ENCODE measurements around the gene CENPN. TPM values are rescaled to one million over a fixed set of nuclear protein-coding genes. Genes with fewer than 3 reads are reported as not detected.

The CENPN gene
- total and polyA plus RNA-seq, 8 donors = 12.3 to 31.0 (median 18.9) TPM

DNA sequence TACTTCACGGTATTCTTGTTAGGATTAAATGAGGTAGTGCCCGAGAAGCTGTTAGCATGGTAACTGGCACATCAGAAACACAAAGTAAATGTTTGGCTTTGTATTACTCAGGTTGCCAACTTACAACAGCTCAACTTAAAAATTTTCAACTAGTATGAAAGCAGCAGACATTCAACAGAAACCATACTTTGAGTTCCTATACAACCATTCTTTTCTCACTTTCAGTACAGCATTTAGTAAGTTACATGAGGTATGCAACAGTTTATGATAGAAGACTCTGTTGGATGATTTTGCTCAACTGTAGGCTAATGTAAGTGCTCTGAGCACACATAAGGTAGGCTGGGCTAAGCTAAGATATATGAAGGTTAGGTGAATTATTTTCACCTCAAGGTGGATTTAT is 7.7 kb downstream of the CENPN start:
- no peak overlapping the region for H3K4me3 ChIP-seq
- TF ChIP-seq, protein P1, sequence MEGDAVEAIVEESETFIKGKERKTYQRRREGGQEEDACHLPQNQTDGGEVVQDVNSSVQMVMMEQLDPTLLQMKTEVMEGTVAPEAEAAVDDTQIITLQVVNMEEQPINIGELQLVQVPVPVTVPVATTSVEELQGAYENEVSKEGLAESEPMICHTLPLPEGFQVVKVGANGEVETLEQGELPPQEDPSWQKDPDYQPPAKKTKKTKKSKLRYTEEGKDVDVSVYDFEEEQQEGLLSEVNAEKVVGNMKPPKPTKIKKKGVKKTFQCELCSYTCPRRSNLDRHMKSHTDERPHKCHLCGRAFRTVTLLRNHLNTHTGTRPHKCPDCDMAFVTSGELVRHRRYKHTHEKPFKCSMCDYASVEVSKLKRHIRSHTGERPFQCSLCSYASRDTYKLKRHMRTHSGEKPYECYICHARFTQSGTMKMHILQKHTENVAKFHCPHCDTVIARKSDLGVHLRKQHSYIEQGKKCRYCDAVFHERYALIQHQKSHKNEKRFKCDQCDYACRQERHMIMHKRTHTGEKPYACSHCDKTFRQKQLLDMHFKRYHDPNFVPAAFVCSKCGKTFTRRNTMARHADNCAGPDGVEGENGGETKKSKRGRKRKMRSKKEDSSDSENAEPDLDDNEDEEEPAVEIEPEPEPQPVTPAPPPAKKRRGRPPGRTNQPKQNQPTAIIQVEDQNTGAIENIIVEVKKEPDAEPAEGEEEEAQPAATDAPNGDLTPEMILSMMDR (IDR thresholded peaks at IDR 0.05) = no peak
- intact Hi-C loops (cut with DNase I) = no loop called here
- no peaks in the 10 kb centered on the region for H3K27me3 ChIP-seq
- no peak for ATAC-seq
- peaks cover 0 to 70% of the 10 kb centered on the region in 2 donors for H3K36me3 ChIP-seq
- no peaks in the 10 kb centered on the region for H3K4me1 ChIP-seq
- no peaks in the 10 kb centered on the region for H3K9me3 ChIP-seq
- no peak overlapping the region for H3K27ac ChIP-seq
- no peak for DNase-seq

DNA sequence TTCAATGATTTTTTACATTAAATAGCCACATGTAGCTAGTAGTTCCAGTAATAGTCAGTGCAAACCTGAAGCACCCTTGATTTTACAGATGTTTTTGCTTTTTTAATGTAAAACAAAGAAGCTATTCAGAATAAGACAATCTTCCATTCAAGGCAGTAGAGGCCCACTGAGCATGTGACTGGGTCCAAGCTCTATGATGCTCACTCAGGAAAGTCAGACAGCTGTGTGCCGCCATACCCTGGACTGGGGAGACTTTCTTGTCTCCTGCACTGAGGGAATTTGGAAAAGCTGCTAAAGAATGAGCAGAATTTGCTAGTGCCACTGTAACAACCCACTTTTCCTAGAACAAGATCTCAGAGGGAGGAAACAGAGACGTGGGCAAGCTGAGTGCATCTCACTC is 11.5 kb downstream of the CENPN start:
- no peaks in the 10 kb centered on the region for H3K4me1 ChIP-seq
- H3K36me3 ChIP-seq = peaks cover 0 to 95% of the 10 kb centered on the region in 2 donors
- ATAC-seq (no peak), DNase-seq (no peak)
- no peaks in the 10 kb centered on the region for H3K27me3 ChIP-seq
- intact Hi-C loops (cut with DNase I) = no loop called here
- no peak overlapping the region for H3K27ac ChIP-seq
- TF ChIP-seq, protein P1 (IDR thresholded peaks at IDR 0.05) = no peak
- H3K4me3 ChIP-seq = no peak overlapping the region
- no peaks in the 10 kb centered on the region for H3K9me3 ChIP-seq

DNA sequence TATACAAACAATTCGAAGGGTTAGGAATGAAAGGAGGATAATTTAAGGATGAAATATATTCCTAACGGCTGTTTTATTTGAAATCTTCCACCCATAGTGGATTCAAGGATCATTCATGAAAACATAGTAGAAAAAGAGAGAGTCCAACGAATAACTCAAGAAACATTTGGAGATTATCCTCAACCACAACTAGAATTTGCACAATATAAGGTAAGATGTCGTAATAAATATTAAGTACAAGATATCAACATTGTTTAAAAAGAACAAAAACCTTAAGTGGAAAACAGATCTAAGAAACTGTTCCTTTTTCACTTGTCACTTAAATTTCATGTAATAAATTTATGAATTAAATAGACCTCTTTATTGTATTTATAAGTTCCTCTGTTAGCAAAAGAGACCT is 19.4 kb downstream of the CENPN start:
- intact Hi-C loops (cut with DNase I) = no loop called here
- H3K4me1 ChIP-seq = no peaks in the 10 kb centered on the region
- no peak overlapping the region for H3K27ac ChIP-seq
- DNase-seq (no peak), ATAC-seq (no peak)
- peaks cover 0 to 59% of the 10 kb centered on the region in 2 donors for H3K36me3 ChIP-seq
- H3K27me3 ChIP-seq = no peaks in the 10 kb centered on the region
- H3K9me3 ChIP-seq = no peaks in the 10 kb centered on the region
- no peak overlapping the region for H3K4me3 ChIP-seq
- TF ChIP-seq, protein P1 (IDR thresholded peaks at IDR 0.05) = no peak

DNA sequence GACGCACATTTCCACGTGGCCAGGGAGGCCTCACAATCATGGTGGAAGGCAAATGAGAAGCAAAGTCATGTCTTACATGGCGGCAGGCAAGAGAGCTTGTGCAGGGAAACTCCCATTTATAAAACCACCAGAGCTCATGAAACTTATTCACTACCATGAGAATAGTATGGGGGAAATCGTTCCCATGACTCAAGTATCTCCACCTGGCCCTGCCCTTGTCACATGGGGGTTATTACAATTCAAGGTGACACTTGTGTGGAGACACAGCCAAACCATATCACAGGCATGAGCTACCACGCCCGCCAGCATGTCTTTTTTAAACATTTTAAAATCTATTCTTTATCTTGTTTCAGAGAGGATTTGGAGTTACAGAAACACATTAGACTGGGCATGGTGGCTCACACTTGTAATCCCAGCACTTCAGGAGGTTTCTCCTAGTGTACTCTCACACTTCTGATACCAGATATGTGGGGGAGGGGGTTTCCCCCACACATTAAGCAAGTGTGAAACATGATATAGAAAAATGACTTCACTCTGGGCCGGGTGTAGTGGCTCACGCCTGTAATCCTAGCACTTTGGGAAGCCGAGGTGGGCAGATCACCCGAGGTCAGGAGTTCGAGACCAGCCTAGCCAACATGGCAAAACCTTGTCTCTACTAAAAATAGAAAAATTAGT is 23.1 kb downstream of the CENPN start:
- TF ChIP-seq, protein P1 (IDR thresholded peaks at IDR 0.05) = no peak
- ATAC-seq (no peak), DNase-seq (no peak)
- intact Hi-C loops (cut with DNase I) = no loop called here
- no peaks in the 10 kb centered on the region for H3K9me3 ChIP-seq
- H3K36me3 ChIP-seq = peaks cover 0 to 29% of the 10 kb centered on the region in 2 donors
- H3K27me3 ChIP-seq = no peaks in the 10 kb centered on the region
- no peak overlapping the region for H3K27ac ChIP-seq
- no peaks in the 10 kb centered on the region for H3K4me1 ChIP-seq
- no peak overlapping the region for H3K4me3 ChIP-seq

DNA sequence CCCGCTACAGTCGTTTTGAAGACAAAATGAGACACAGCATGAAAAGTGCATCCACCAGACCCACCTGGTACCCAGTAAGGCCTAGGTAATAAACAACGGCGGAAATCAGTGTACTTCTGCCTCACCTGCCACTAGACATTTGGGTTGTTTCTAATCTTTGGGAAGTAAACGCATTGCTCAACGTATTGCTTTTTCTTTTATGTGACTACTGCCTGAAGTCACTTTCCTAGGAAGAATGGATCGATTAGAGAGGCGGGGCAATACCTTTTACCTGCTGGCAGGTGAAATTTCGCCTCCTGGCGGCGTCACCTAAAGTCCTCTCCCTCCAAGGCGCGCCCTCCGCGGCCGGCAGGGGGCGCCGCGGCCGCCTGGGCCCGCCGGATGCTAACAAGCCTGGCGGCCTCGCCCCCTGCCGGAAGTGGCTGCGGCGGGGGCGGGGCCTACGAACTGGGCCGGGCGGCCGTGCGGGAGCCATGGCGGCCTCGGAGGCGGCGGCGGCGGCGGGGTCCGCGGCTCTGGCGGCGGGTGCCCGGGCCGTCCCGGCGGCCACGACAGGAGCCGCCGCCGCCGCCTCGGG is 28.5 kb downstream of the CENPN start, which contains the start of gene ATMIN:
TSS of gene ATMIN (plus strand) at position 445 of the 577 bp plus-strand sequence. CDS start at position 474, 29 bp downstream.
- DNase-seq (peak; percentile 82 to 97 (median 90)), ATAC-seq (peak; percentile 100)
- Histone ChIP-seq H3K36me3 (no peaks in the 10 kb centered on the region), H3K4me1 (peaks cover 9 to 28% of the 10 kb centered on the region in 2 donors), H3K9me3 (no peaks in the 10 kb centered on the region), H3K27ac (peak within 1 kb of the TSS; percentile 33 to 66), H3K27me3 (no peaks in the 10 kb centered on the region), H3K4me3 (peak within 1 kb of the TSS; percentile 55 to 72)
- intact Hi-C loops (cut with DNase I) = no loop called here
- TF ChIP-seq, protein P1 (IDR thresholded peaks at IDR 0.05) = peak; percentile 95 to 98
